NCI-H146 treated with DMSO at 0.1 percent for 48 hours (cell line): Measurements from ENCODE around the gene GARIN5B.

Experiments
- DNase-seq: peaks from one replicate; lab custom pipeline; 2025; ENCODE audit not compliant: unreplicated experiment; lab: John Stamatoyannopoulos, UW

The GARIN5B gene

GRCh38 chr19:55372316-55373081, 9.4 kb upstream of the GARIN5B start:
- no peak for DNase-seq

DNA sequence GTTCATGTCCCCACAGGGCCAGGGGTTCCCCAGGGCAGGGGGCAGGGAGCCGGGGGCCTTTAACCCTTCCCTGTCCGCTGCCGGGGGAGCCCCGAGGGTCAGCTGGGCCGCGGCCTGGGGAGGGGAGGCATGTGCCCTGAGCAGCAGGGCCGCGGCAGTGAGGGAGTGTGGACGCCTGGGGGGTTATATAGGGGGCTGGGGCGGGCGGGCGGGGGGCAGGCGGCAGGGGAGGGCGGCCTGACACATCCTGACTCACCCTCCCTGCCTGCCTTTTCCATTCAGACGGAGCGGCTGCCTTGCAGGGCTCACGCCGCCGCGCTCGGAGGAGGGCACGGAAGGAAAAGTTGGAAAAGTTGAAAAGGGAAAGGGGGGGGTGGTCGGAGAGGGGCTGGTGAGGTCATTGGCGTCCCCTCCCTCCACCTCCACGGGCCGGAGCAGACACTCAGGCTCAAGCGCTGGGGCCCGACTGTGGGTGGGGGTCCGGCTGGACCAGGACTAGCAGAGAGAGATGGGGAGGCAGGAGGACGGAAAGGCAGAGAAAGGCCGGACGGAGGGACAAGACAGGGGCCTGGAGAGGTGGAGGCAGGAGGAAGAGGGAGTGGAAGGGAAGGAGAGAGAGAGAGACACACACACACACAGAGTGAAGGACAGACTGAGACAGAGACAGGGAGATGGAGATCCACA, 7.4 kb upstream of the GARIN5B start, which contains the start of gene IL11:
TSS of gene IL11 (minus strand) at position 159 of the 684 bp plus-strand sequence. CDS start at position 6, 153 bp downstream.
- DNase-seq, result no peak

GRCh38 chr19:55369653-55370304, 6.7 kb upstream of the GARIN5B start:
- peak; percentile 55 for DNase-seq

DNA sequence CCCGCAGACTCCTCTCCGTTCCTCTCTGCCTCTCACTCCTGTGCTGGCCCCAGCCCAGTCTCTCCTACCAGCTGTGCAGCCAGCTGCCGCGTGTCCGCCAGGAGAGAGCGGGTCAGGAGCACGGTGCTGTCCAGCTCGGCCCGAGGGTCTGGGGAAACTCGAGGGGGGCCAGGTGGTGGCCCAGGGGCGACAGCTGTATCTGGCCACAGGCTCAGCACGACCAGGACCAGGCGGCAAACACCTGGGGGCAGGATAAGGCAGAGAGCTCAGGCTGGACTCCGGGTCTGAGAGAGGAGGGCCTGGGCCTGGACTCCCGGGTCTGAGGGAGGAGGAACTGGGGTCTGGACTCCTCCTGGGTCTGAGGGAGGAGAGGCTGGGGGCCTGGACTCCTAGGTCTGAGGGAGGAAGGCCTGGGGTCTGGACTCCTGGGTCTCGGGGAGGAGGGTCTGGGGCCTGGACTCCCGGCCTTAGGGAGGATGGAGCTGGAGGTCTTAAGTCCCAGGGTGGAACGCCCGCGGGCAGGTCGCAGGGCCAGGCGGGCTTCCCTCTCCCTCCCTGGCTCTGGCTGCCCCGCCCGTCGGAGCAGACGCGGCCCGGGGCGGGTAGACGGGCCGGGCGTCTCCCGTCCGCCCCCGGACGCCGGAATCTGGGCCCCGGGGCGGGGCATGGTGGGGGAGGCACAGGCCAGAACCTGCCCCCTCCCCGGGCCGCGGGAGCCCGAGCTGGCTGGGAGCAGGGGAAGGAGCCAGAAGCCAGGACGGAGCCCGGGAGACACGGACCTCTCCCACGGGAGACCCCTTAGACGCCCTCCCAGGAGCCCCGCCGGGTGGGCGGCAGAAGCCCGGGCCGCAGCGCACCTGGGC, 5.9 kb upstream of the GARIN5B start:
- DNase-seq, result no peak

DNA sequence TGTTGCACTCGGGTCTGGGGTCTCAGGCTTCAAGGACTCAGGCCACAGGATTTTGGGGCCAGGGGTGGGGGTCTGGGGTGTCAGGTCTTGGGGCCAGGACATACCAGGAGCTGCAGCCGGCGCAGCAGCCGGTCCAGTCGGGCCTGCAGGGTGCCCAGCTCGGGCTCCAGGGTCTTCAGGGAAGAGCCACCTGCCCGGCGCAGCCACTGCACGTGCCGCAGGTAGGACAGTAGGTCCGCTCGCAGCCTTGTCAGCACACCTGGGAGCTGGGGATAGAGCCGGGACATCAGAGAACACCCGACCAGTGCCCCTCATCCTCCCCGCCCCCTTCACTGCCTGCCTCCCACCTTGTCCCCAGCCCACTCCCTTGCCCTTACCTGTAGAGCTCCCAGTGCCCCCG, 5.0 kb upstream of the GARIN5B start:
- DNase-seq, result no peak

DNA sequence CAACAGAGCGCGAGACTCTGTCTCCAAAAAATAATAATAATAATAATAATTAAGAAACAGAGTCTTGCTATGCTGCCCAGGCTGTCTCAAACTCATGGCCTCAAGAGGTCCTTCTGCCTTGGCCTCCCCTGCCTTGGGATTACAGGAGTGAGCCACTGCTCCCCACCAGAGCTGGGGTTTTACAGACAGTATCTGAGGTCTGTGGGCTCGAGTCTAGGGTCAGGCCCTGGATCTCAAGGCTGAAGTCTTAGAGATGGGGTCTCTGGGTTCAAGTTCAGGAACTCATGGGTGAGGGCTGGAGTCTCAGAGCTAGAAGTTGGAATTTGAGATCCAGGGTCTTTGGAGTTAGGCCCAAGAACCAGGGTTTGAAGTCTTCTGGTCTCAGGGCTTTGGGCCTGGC, 3.7 kb upstream of the GARIN5B start:
- no peak for DNase-seq

- no peak for DNase-seq
Observed at GRCh38 chr19:55365964-55366363, 2.9 kb upstream of the GARIN5B start.

GRCh38 chr19:55365245-55365644, 2.2 kb upstream of the GARIN5B start:
- DNase-seq, result no peak

DNA sequence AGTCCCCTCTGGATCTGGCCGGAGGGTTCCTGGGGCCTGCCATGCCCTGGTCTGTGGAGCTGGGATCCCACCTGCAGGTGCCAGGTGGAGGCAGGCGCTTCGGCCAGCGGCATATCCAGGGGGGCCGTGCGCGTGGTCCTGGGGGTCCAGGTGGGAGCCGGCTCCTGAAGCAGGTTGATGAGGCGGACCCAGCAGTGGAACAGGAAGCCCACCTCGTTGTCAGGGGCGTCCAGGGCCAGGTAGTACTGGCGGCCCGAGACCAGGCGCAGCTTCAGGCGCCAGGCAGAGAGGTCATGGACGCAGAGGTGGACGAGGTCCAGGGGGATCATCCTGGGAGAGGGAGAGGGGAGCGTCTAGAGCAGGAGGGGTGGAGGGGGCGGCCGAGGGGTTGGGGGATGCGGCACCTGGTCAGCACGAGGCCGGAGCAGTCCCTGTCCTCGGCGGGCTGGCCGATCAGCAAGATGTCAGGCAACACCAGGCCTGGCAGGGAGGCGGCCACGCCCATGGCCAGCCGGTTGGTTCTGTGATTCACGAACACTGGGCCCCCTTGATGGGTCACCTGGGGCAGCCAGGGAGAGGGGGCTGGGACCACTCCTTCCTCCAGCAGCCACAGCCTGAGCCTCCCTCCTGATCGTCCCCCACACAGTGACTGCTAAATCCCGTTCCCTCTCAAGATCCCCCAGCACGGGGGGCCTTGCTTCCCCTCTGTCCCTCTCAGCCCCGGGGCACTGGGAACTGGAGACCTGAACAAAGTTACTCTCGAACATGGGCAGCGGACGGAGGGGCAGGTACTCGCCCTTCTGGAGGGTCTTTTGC, 678 bp downstream of the GARIN5B start:
- DNase-seq, result no peak

GRCh38 chr19:55360902-55361301, 2.2 kb downstream of the GARIN5B start:
- no peak for DNase-seq

DNA sequence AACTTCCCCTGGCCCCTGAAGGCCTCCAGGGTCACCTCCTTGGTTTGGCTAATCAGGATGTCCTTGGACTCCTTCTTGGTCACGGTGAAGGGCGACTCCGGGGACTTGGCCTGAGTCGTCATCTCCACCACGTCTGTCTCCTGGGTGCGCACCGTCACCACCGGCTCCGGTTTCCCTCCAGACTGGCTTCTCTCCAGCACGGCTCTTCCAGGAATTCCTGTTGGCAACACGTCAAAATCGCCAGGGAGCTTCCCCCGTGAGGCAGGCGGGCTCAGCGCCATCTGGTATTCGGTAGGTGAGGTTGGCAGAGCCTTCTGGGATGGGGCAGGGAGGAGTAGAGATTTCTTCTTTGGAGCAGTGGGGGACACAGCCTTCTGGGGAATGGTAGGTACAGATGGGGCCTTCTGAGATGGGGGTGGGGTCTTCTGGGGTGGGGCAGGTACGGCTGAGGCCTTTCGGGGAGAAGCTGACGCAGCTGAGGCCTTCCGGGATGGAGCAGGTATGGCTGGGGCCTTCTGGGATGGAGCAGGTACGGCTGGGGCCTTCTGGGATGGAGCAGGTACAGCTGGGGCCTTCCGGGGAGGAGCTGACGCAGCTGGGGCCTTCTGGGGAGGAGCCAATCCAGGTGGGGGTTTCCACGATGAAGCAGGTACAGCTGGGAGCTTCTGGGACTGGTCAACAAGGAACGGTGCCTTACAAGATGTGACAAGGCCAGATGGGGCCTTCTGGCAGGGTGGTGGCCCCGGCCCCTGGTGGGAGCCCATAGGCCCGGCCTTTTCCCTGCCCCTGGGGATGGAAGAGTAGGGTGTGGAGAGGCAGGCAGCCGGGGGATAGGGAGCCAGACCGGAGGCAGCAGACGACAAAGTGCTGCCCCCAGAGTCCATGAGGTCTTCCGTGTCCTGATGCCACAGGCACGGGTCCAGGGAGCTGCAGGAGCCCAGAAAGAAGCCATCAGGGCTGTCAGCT, 3.8 kb downstream of the GARIN5B start:
- no peak for DNase-seq

DNA sequence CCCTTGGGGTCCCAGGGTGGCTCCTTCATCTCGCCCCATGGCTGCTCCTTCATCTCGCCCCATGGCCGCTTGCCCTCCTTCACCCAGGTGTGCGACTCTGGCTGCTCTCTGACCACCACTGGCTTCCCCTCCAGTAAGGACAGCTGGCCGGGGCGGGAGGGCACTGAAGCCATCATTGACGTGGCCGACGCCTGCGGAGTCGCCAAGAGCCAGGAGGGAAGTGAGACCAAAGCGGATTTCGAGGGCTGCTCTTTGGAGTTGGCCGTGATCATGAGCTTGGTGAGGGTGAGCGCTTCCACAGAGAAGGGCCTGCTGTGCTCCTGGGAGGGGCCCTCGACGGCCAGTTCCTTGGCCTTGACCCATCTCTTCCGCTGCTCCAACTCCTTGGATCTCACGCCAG, 4.6 kb downstream of the GARIN5B start:
- no peak for DNase-seq

GRCh38 chr19:55355213-55355821, 7.7 kb downstream of the GARIN5B start:
- DNase-seq, result peak; percentile 23

GRCh38 chr19:55354698-55355212, 8.3 kb downstream of the GARIN5B start, which contains the start of gene COX6B2:
Gene COX6B2 (minus strand): TSS chr19:55354719. CDS start chr19:55354521, 198 bp downstream.
- DNase-seq, result no peak

DNA sequence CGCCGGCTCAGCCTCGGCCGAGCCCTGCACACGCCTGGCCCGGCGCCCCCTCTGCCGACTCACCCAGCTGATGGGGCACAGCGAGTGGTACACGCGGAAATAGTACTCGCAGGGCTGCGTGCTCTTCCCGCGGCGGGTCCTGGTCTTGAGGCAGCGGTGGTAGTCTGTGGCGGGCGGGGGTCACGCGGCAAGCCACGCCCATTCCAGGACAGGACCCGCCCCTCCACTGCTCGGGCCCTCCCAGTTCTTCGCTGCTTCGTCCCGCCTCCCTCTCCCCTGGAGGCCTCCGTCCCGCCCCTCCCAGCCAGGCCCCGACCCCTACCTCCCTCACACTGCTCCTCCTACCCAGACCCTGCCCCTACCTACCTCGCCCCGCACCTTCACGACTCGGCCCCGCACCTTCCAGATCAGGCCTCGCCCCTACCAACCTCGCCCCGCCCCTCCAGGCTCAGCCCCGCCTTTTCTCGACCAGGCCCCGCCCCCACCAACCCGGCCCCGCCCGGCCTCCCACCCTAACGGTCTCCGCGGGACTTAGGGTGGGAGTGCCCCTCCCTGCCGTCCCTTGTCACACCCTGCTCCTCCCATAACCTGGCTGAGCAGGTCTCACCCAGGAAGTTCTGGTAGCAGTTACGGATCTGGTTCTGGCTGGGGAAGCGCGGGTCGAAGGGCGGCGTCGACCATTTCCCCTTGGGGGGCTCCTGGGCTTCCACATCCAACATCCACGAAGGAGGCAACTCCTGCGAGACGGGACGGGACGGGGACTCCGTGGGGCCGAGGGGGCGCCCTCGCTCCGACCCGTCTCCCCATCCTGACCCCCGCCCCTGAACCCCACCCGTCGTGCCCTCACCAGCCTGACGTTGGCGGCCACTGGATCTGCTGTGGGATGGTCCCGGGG, 9.0 kb downstream of the GARIN5B start:
- DNase-seq, result peak; percentile 42

DNA sequence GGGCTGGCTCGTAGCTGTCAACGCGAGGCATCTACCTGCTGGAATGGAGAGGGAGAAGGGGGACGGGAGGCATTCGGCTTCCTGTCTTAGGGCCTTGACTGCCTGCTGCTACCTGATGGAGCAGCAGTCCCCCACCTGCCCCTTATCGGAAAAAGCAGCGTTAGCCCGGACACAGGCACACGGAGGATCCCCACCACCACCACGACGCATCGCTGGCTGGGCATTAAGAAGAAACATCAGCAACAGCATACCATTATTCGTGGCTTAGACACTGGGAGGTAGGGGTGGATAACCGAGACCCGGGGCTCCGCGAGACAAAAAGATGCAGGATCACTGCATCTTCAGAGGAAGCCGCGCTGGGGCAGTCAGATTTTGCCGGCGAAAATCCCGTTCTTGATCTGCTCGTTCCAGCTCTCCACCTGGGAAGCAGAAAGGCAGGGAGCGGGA, 9.7 kb downstream of the GARIN5B start:
- DNase-seq, result no peak

DNA sequence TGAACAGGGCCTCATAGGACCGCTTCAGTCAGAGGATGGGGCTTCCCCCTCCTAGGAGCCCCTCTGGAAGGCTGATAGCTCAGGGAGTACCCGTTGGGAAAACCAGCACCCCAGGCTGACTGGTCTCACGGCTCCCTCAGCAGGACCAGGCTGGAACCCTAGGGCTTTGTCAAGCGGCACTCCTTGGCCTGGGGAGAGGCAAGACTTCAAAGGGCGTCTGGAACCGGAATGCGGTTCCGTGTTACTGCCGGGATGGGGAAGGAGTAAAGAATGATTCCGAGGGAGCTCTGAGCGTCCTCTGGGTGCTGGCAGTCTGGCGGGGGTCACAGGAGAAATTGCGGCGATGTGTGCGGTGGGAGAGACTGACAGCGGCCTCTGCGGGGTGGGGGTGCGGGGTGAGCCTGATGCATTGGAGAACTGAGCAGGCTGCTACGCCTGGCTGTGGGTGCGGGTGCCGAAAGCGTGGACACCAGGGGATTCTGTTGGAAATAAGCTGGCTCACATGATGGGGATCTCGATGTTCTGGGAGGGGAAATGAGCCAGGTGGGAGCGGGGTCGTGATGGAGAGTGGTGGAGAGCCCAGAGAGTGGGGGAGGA, 10.4 kb downstream of the GARIN5B start:
- DNase-seq, result no peak
